KG1 (cell line): Measurements from ENCODE around the gene ATG5.

Source experiments
- DNase-seq: peaks from one replicate; lab custom pipeline; 2025; lab: John Stamatoyannopoulos, UW

The ATG5 gene

GRCh38 chr6:106216527-106216926 is 109.0 kb downstream of the ATG5 start:
- DNase-seq, result no peak

DNA sequence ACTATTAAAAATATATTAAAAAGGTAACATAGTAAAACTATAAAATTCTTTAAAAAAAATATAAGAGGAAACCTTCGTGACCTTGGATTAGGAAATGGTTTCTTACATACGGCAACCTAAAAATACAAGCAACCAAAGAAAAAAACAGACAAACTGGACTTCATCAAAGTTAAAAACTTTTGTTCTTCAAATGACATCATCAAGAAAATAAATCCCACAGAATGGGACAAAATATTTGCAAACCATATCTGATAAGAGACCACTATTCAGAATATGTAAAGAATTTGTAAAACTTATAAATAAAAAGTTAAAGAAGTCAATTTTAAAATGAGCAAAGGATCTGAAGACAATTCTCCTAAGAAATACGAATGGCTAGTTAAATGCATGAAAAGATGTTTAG is 110.0 kb downstream of the ATG5 start:
- no peak for DNase-seq

DNA sequence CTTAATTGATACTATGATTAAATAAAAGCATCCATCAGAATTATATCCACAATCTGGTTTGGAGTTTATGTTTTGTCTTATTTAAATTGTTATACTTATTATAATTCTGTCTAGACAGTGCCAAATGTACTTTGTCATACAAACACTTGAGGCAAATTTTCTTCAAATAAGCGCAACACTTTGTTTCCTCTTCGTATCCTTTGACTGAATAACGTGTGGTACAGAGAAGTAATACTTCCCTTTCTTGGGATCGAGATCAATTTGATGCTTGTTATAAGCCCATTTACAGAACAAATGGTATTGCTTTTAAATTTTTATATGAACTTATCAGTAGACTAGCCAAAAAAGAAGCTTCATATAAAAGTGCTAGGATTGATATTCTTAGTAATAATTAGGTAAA is 111.0 kb downstream of the ATG5 start:
- DNase-seq, result no peak

GRCh38 chr6:106213660-106214289 is 111.8 kb downstream of the ATG5 start:
- DNase-seq, result no peak

DNA sequence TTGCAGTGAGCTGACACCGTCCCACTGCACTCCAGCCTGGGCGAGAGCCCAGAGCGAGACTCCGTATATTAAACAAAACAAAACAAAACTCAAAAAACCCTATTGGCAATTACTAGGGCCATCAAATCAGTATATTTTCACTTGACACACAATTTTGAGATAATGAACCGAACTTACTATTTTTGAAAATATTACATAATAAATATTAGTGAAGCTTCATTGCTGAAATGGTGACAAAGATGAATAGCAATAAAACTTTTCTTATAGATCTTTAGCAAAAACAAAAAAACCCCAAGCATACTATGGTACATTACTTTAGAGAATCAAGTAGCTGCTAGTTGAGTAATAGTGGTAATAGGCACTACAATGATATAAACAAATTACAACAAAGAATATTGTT is 113.0 kb downstream of the ATG5 start:
- no peak for DNase-seq

DNA sequence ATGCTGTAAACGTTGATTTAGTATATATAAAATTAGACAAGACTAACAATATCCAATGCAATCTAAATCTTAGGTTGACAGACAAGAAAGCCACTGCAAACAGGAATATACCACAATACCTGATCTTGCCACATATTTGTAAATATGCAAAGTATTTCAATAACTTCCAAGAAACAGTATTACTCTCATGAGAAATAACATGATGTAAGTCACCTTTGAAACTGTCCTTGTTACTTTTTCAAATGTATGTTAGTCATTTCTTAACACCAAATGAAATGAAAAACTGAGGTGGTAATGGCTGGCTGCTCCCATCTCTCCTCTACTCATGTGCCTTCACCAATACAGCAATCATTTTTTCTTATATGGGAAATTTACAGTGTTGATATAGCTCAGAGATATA is 118.7 kb downstream of the ATG5 start:
- DNase-seq, result no peak

DNA sequence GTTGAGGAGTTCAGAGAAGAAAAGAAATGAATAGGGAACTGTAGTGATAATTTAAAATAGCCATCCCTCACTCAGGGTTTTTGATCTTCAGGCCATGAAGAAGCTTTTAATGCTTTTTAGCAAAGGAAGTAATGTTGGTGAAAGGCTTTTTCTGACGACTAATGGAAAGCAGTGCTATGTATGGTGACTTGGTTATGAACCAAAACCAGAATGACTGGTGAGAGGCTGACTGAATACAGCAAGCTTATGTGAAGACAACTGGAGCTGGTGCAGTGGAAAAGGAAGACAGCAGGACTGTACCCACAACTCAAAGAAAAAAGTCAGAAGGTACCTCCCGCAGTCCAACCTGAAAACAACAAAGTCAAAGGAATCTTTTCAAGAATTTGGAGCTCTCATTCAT is 120.6 kb downstream of the ATG5 start:
- no peak for DNase-seq

DNA sequence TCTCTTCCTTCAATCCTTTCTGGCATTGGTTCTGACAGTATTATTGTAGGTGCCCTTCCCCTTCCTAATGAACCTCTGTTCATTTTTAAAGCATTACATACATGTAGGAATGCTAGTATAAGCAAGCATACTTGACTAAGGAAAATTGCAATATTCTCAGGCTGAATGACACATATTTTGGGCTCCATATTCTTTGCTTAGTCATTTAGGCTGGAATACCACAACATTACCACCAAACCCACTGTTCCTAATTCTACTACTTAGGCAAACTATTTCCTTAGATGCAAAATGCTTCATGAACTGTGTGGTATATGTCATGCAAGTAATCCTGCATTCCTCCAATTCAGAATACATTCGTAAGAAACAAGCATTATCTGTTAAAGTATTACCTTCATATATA is 125.6 kb downstream of the ATG5 start:
- DNase-seq, result no peak

- no peak for DNase-seq
Measured at GRCh38 chr6:106199331-106199730, 126.2 kb downstream of the ATG5 start.

GRCh38 chr6:106197441-106197840 is 128.1 kb downstream of the ATG5 start:
- peak; percentile 10 for DNase-seq

DNA sequence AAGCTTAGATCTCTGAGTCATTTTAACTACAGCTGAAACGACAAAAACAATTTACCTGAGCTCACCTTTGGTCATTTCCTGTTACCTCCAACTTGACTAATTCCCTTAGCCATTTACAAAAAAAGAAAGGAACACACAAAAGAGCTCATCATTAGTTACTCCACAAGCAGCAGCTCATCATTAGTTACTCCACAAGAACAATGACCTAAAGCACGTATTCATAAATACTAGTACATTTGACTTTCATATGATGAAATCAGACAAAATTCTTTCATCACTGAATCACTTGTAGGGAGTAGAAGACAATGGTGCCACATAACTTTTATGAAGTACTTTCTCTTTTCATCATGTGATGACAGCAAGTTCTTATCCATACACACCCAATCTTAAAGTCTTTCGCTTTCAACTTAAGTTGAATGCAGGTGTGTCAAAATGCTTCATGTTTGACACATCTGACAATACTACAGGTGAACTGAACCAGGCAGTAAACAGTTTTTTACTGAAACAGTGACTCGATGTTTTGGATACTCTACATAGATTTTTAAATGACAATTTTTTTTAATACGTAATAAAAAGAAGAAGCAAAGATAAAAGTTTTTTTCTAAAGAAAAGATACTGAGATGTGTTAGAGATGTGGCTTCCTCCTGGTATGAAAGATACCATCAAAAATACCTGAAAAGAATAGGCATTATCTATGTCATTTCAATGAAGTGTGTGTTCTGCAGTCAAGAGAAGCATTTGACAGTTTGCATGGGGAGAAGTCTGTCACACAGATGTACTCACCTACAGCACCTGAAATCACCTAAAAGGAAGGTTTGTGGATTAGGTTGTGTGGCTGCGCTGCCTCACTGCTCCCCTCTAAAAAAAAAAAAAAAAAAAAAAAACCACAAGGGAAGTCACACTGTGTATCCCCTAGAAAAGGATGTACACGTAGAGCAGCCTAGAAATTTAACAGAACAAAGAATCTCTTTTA is 130.3 kb downstream of the ATG5 start:
- no peak for DNase-seq

DNA sequence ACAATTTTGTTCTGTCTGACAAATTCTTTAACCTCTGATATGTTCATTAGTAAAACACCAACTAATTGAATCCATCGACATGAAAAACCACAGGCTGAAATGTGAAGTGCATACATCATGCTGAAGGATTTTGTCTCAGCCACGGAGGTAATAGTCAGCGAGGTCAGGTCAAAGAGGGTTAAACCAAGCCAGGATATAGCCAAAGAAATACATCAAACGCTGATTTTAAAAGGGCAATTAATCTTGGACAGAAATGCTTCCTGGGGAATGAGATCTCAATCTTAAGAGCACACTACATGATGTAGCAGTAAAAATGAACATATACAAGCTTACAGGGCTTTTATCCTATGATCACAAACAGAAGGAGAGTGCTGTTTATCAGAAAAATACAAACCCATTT is 132.7 kb downstream of the ATG5 start:
- DNase-seq, result no peak

- no peak for DNase-seq
Measured at GRCh38 chr6:106188104-106188794, 137.3 kb downstream of the ATG5 start.

DNA sequence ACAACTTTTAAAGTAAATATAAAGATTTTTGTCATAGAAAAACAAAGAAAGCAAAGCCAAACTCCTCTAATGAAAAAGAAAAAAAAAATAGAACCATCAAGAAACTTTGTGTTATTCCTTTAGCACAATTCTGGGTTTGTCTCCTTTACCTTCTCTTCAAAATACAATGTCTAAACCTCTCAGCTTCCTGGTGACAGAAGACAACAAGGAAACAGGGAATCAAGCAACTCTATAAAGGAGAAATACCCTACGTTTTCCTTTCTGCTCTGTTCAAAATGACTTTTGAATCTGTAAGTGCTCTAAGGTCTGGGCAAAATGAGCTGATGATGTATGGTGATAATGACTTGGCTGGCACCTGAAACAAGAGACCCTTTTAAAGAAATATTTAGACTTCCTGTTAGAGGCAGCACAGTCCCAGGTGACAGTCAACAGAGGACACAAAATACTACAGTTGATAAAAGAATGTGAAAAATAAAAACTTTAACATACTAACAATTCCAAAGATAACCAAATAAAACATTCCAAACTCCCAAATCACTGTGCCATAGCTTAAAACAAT is 138.1 kb downstream of the ATG5 start:
- no peak for DNase-seq

- DNase-seq, result no peak
Measured at GRCh38 chr6:106186714-106187113, 138.8 kb downstream of the ATG5 start.

DNA sequence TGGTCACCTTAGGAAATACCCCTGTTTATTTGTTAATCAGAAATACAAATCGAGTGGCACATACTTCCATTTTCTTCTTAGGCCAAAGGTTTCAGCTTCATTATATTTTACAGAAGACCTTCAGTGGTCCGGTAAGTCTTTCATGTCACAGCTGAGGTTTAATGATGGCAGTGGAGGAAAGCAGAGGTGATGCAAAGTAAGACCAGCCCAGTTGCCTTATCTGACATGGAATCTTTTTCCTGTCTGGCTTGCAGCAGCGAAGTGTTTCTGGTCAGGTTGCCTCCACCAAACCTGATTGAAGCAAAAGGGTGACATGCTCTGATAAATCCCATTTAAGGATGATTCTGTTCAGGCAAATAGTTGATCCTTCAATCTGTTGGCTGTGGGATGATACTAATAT is 139.4 kb downstream of the ATG5 start:
- no peak for DNase-seq

- no peak for DNase-seq
Measured at GRCh38 chr6:106185615-106186014, 139.9 kb downstream of the ATG5 start.

GRCh38 chr6:106184629-106185028 is 140.9 kb downstream of the ATG5 start:
- no peak for DNase-seq

DNA sequence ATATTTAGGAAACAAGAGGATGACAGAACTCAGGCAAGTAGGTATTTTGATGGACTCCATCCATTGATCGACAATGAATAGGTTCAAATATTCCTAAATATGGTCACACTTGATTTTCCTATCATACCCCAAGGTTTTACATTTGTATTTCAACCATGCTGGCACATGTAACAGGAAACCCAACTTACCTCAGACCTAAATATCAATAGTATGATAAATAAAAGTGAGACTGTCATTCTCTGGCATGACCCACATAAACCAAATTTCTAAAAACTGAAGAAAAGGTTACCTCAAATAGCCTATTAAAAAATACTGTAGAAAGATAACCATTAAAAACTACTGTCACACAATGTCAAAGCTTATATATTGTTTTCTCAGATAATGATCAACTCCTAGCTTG is 142.1 kb downstream of the ATG5 start:
- DNase-seq, result no peak

- DNase-seq, result no peak
Measured at GRCh38 chr6:106182455-106182854, 143.1 kb downstream of the ATG5 start.

GRCh38 chr6:106181664-106182418 is 143.7 kb downstream of the ATG5 start:
- DNase-seq, result no peak

- no peak for DNase-seq
Measured at GRCh38 chr6:106180208-106180607, 145.4 kb downstream of the ATG5 start.
